ENCODE data around the gene ZFYVE27.
A peak's percentile ranks its signal among the peaks of the same experiment; 100 is the strongest.

Gene ZFYVE27

GRCh38 chr10:97736902-97737769, at the start of gene ZFYVE27:
Gene ZFYVE27, plus strand, starts transcription at chr10:97737128. Its CDS starts 1,350 bp downstream, at chr10:97738478.
- DNase-seq = peak; percentile 78

- DNase-seq = no peak
Observed at GRCh38 chr10:97687785-97688781, 48.8 kb upstream of the ZFYVE27 start.

- DNase-seq = no peak
Observed at GRCh38 chr10:97689559-97690020, 47.3 kb upstream of the ZFYVE27 start.

- DNase-seq = peak; percentile 21
Observed at GRCh38 chr10:97690133-97690532, 46.8 kb upstream of the ZFYVE27 start.

- peak; percentile 52 for DNase-seq
Observed at GRCh38 chr10:97698072-97698655, 38.8 kb upstream of the ZFYVE27 start.

GRCh38 chr10:97701438-97702069, 35.4 kb upstream of the ZFYVE27 start:
- DNase-seq = peak; percentile 72

GRCh38 chr10:97703398-97704067, 33.4 kb upstream of the ZFYVE27 start:
- DNase-seq = no peak

- DNase-seq = no peak
Observed at GRCh38 chr10:97704341-97704740, 32.6 kb upstream of the ZFYVE27 start.

GRCh38 chr10:97705006-97705670, 31.8 kb upstream of the ZFYVE27 start:
- no peak for DNase-seq

GRCh38 chr10:97707134-97707861, 29.6 kb upstream of the ZFYVE27 start:
- DNase-seq = no peak

- DNase-seq = no peak
Observed at GRCh38 chr10:97708167-97708566, 28.8 kb upstream of the ZFYVE27 start.

GRCh38 chr10:97708976-97709946, 27.7 kb upstream of the ZFYVE27 start:
- DNase-seq = no peak

- DNase-seq = no peak
Observed at GRCh38 chr10:97711640-97712572, 25.0 kb upstream of the ZFYVE27 start.

GRCh38 chr10:97713339-97713825, 23.5 kb upstream of the ZFYVE27 start, which contains the start of gene MARVELD1:
Gene MARVELD1, plus strand, starts transcription at chr10:97713730. Its CDS starts 147 bp downstream, at chr10:97713877.
- peak; percentile 46 for DNase-seq

GRCh38 chr10:97713826-97714400, 23.0 kb upstream of the ZFYVE27 start:
- no peak for DNase-seq

GRCh38 chr10:97714401-97715258, 22.3 kb upstream of the ZFYVE27 start:
- peak; percentile 15 for DNase-seq

Measured in NCI-H1694 treated with DMSO at 0.1 percent for 48 hours (cell line).